HG02642 (cell line): Measurements from ENCODE around the gene RPS21.

Source experiments
- ATAC-seq: cut with Tn5 transposase; IDR thresholded peaks from one replicate; pipeline ENCODE4 v1.9.1; 2021; ENCODE audit warnings: mild to moderate bottlenecking; ENCODE audit not compliant: unreplicated experiment, poor library complexity

Gene RPS21

GRCh38 chr20:62374331-62375152 is 12.4 kb upstream of the RPS21 start:
- ATAC-seq: no peak

DNA sequence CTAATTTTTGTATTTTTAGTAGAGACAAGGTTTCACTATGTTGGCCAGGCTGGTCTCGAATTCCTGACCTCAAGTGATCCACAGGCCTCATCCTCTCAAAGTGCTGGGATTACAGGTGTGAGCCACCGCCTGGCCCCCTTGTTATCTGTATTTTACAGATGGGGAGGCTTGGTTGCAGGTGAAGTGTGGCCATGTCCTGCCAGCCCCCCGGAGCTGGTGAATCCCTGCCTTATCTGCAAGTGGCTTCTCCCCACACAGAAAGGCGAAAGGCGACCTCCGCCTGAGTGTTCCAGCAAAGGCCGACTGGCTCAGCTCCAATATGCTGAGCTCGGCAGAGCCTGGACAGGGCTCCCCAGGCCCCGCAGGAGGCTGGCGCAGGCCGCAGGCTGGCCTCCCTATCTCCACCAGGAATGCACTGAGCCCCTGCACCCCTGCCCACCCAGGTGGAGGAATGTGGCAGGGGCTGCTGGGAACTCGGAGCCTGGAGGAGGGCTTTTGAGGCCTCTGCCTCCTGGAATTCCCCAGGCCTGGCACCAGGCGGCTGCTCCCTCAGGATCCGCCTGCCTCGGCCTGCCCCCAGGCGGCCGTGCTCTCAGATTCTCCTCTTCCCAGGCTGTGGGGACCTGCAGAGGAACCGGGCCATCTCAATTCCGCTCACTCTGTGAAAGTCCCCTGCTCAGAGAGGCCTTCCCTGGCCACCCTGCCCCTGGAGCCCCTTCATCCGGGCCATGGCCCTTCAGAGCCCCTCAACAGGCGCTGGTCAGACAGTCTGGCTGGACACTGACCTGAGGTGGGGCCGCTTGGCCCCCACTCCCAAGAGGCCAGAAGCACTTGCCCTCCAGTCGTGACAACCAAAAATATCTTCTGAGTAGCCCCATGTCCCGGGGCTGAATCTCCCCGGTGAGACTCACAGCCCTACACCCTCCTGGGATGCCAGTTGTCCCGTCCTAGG is 10.5 kb upstream of the RPS21 start:
- ATAC-seq: no peak

DNA sequence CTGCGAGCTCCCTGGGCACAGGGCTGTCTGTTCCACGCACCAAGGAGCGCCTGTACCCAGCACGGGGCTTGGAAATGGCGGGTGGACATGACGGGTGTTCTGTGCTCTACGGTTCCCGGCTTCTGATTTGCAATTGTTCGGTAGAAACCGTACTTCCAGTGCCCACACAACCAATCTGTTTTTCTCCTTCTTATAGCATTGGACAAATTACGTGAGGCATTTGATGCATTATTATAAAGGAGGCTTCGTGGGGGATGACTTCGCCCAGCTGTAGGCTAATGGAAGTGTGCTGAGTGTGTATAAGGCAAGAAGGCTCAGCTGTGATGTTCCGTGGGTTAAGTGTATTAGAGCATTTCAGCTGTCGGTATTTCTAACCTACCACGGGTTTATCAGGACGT is 9.8 kb upstream of the RPS21 start:
- ATAC-seq: no peak

- ATAC-seq: no peak
Observed at GRCh38 chr20:62377615-62378178, 9.2 kb upstream of the RPS21 start.

GRCh38 chr20:62378215-62378614 is 8.7 kb upstream of the RPS21 start:
- ATAC-seq: no peak

DNA sequence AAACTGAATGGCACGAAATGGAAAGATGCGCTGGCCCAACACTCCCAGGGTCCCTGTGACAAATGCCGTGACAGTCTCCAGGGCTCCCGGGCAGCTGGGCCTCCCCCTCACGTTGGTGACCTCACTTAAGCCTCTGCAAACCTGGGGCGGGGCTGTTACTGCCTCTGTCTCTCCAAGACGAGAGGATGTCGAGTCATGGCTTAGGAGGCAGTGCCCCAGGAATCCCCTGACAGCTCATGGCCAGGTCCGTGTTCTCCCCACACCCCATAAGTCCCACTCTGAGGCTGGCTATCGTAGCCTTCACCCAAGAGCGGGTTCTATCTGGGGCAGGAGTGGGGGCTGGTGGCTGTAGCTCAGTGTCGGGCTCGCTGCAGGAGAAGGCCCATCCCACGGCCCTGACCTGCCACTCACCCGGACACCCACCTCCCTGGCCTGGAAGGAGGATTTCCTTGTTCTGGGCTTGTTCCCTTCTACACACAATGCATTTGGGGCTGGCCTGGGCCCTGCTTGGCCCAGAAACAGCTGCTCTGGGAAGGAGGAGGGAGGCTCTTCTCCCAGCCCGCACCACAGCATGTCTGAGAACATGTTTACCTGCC is 5.6 kb upstream of the RPS21 start:
- ATAC-seq: no peak

DNA sequence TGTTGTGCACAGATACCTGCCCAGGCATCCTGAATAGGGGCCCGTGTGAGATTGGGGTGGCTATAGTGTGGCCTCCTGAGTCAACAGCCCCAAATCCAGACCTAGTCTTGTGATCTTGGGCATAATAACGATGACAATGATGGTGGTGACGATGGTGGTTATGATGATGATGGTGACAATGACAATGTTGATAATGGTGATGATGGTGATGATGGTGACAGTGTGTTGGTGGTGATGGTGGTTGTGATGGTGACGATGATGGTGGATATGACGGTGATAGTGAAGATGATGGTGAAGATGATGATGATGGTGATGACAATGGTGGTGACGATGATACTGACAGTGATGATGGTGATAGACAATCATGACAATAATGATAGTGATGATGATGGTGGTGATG is 5.1 kb upstream of the RPS21 start:
- no peak for ATAC-seq

- ATAC-seq: peak; percentile 54
Observed at GRCh38 chr20:62382306-62383198, 4.4 kb upstream of the RPS21 start.

DNA sequence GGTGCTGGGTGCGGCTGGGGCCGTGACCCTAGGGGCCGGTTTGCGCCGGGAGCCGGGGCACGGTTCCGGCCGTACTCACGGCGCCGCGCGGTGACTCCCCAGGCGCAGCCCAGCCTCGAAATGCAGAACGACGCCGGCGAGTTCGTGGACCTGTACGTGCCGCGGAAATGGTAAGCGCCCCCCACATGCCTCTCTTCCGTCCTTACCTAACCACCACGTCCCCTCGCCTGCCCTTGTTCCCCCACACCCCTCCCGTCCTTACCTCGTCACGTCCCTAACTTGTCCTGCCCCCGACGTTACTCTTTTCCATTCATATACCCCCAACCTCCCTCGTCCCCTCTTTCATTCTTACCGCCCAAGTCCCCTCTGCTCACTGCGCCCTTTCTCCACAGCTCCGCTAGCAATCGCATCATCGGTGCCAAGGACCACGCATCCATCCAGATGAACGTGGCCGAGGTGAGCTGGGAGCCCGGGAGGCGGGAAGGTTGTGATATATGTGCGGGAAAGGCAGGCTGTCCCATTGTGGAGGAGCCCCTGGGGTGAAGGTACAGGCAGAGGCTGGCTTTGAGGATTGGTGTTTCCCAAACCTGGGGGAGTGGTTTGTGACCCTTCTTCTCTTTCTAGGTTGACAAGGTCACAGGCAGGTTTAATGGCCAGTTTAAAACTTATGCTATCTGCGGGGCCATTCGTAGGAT is 463 bp downstream of the RPS21 start:
- no peak for ATAC-seq

DNA sequence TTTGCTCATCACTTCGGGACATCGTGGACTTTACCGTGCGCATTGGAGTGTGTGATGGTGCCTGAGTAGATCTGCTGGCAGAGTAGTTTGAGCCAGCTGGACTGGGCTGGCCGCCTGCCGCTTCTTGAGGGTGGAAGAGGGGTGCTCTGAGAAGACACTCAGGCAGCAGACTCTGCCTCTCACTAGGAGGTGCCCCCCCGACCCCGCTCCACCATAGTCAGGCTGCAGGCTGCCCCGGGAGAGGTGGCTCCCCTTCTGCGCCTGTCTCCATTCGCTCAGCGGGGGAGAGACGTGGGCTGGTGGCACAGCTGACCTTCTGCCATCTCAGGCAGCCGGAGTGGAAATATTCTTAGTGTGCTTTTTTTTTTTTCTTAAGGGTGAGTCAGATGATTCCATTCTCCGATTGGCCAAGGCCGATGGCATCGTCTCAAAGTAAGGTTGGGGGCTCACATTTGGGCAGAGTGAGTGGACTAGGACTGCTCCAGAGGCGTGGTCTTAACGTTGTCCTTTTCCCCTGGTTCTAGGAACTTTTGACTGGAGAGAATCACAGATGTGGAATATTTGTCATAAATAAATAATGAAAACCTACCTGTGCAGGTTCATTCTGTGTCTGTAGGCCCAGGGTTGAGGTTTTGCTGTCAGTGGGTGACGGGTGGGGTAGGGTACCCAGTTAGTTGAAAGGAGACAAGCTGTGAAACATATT is 1.2 kb downstream of the RPS21 start:
- no peak for ATAC-seq

GRCh38 chr20:62388839-62389600 is 2.1 kb downstream of the RPS21 start:
- ATAC-seq: no peak

DNA sequence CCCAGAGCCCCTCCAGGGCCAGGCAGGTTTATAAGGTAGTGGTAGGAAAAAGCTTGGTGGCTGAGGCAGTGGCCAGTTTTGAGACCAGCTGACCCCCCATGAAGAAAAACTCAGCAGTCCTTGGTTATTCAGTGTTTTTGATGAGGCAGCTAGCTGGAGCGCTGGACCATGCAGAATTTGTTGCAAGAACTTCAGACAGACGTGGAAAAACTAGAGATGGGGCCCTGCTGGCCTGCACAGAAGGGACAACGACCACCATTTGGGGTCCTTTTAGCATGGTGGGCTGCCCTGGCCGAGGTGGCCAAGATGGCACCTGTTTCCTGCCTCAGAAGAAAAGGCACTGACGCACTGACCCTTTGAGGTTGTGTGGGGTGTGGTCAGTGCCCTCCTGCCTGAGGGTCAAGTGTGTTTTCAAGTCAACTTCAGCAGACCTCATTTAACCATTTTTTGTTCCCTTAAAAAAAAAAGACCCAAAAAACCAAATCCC is 2.7 kb downstream of the RPS21 start:
- ATAC-seq: no peak

DNA sequence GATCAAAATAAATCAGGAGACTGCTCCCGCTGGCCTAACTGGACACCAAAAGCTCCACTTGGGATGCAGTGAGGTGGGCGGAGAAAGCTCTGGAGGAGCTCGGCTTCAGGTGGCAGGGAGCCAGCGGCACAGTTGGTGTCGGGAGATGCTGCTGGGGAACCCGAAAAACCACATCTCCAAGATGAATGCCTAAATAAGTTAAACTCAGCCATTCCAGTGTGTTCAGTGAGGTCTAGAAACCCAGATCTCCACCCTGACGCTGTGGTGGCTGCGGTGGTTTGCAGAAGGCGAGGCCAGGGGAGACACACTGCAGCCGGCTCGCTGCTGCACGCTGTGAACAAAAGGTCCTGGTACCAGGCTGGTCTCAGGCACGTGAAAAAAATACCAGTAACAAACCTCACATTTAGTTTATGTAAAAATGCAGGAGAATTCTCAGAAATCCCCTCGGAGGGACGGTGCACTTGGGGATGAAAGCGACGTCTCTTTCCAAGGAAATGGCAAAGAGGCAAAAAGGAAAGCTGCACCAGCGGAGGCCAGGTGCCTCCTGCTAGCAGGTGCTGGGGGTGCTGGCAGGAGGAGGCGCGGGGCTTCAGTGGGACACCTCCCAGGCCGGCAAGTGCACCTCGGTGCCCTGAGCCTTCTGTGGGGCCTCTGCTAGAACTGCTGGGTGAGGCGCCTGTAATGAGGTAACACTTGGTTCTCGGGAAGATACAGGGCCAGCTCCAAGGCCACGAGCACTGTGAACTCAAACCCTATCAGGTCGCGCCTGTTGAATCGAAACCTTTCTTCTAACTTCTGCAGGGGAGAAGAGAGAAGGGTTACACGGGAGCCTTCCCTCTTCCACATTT is 3.6 kb downstream of the RPS21 start:
- ATAC-seq: no peak

- no peak for ATAC-seq
Observed at GRCh38 chr20:62391165-62392076, 4.5 kb downstream of the RPS21 start.

DNA sequence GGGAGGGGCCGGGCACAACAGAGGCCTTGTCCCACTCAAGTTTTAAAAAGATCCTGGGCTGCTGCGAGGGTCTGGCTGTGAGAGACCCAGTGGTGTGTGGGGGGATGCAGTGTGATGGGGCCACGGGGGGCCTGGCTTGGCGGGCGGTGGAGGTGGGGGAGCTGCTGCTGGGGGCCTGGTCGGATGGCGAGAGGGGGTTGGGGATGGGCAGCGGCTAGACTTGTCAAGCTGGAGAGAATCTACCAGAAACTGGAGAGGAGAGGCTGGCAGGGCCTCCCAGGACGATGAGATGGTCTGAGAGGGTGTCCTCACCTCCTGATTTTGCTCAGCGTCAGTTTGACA is 5.1 kb downstream of the RPS21 start:
- ATAC-seq: no peak
